GM23338 (cell line): Measurements from ENCODE around the gene PIK3R4. TPM values are rescaled to one million over a fixed set of nuclear protein-coding genes. Genes with fewer than 3 reads are reported as not detected.

Experiments
- ATAC-seq: fragments of 200-7000 bp; cut with Tn5 transposase; 3 replicates; pipeline ENCODE4 v1.9.1; 2020
- DNase-seq: peaks from one replicate; pipeline ENCODE4 v3.0.0-alpha.2; 2015; ENCODE audit warnings: low spot score
- H2AFZ ChIP-seq: fragments of 200-600 bp; sonication (generic); 2 replicates; pipeline ENCODE4 v1.8.0; 2016; ENCODE audit warnings: antibody characterized with exemption, mild to moderate bottlenecking, moderate library complexity
- H3F3A ChIP-seq: fragments of 200-600 bp; sonication (generic); replicated peaks from 2 replicates; pipeline ENCODE4 v1.8.0; 2017; ENCODE audit warnings: antibody characterized with exemption, mixed run types, low read depth
- H3K27ac ChIP-seq: fragments of 200-600 bp; sonication (generic); 2 replicates; pipeline ENCODE4 v1.6.1; 2016; ENCODE audit warnings: low read depth
- H3K27me3 ChIP-seq: fragments of 200-600 bp; sonication (generic); 2 replicates; pipeline ENCODE4 v1.8.0; 2016; ENCODE audit warnings: mild to moderate bottlenecking, mixed run types, moderate library complexity; ENCODE audit not compliant: insufficient read depth
- H3K36me3 ChIP-seq: fragments of 200-600 bp; sonication (generic); 2 replicates; pipeline ENCODE4 v1.8.0; 2016; ENCODE audit warnings: mild to moderate bottlenecking; ENCODE audit not compliant: insufficient read depth
- H3K4me1 ChIP-seq: fragments of 200-600 bp; sonication (generic); 2 replicates; pipeline ENCODE4 v1.8.0; 2016; ENCODE audit warnings: mild to moderate bottlenecking, moderate library complexity; ENCODE audit not compliant: insufficient read depth
- H3K4me2 ChIP-seq: fragments of 200-600 bp; sonication (generic); 2 replicates; pipeline ENCODE4 v1.7.1; 2017; ENCODE audit warnings: mixed run types
- H3K4me3 ChIP-seq: fragments of 200-600 bp; sonication (generic); 2 replicates; pipeline ENCODE4 v1.6.1; 2016; ENCODE audit warnings: mixed run types
- H3K79me2 ChIP-seq: fragments of 200-600 bp; sonication (generic); replicated peaks from 2 replicates; pipeline ENCODE4 v1.8.0; 2017; ENCODE audit warnings: mild to moderate bottlenecking; ENCODE audit not compliant: insufficient read depth
- H3K9me2 ChIP-seq: fragments of 200-600 bp; sonication (generic); 2 replicates; pipeline ENCODE4 v1.8.0; 2017; ENCODE audit not compliant: insufficient read depth
- H4K20me1 ChIP-seq: fragments of 200-600 bp; sonication (generic); replicated peaks from 2 replicates; pipeline ENCODE4 v1.8.0; 2017; ENCODE audit warnings: mild to moderate bottlenecking; ENCODE audit not compliant: insufficient read depth
- H3K27ac Mint-ChIP-seq: 2 replicates; pipeline ENCODE4 v1.8.0; 2020; ENCODE audit warnings: inconsistent platforms, mild to moderate bottlenecking, moderate library complexity, mixed read lengths
- H3K27me3 Mint-ChIP-seq: 3 replicates; pipeline ENCODE4 v1.8.0; 2022; ENCODE audit warnings: low read depth, mild to moderate bottlenecking, moderate library complexity, mixed read lengths, inconsistent platforms; ENCODE audit not compliant: insufficient read depth, poor library complexity
- H3K36me3 Mint-ChIP-seq: 3 replicates; pipeline ENCODE4 v1.8.0; 2021; ENCODE audit warnings: low read depth, mild to moderate bottlenecking, inconsistent platforms, moderate library complexity, mixed read lengths
- H3K4me1 Mint-ChIP-seq: 3 replicates; pipeline ENCODE4 v1.8.0; 2020; ENCODE audit warnings: mild to moderate bottlenecking, inconsistent platforms, mixed read lengths
- H3K4me3 Mint-ChIP-seq: 3 replicates; pipeline ENCODE4 v1.8.0; 2021; ENCODE audit warnings: moderate library complexity, mild to moderate bottlenecking, inconsistent platforms, mixed read lengths
- H3K9me3 Mint-ChIP-seq: 3 replicates; pipeline ENCODE4 v1.8.0; 2020; ENCODE audit warnings: moderate library complexity, mild to moderate bottlenecking, inconsistent platforms, mixed read lengths
- CREB1 ChIP-seq: fragments of 250-450 bp; sonication (Bioruptor Pico); IDR thresholded peaks from 2 replicates; pipeline ENCODE4 v1.5.0; 2020; ENCODE audit warnings: low read depth, mild to moderate bottlenecking, moderate library complexity
- ETS1 ChIP-seq: IDR thresholded peaks from 2 replicates; pipeline ENCODE4 v1.6.1; 2016; ENCODE audit warnings: antibody characterized with exemption
- EZH2 ChIP-seq: fragments of 200-600 bp; sonication (generic); IDR thresholded peaks from one replicate; pipeline ENCODE4 v1.8.0; 2017; ENCODE audit warnings: antibody characterized with exemption, mild to moderate bottlenecking, low read depth; ENCODE audit not compliant: unreplicated experiment
- EZH2phosphoT487 ChIP-seq: fragments of 200-600 bp; sonication (generic); IDR thresholded peaks from one replicate; pipeline ENCODE4 v1.8.1; 2018; ENCODE audit warnings: antibody characterized with exemption; ENCODE audit not compliant: unreplicated experiment
- JUNB ChIP-seq: IDR thresholded peaks from one replicate; pipeline ENCODE4 v1.6.1; 2016; ENCODE audit warnings: antibody characterized with exemption; ENCODE audit not compliant: unreplicated experiment
- NANOG ChIP-seq: IDR thresholded peaks from 2 replicates; pipeline ENCODE4 v1.6.1; 2016; ENCODE audit warnings: antibody characterized with exemption, borderline replicate concordance
- POLR2AphosphoS5 ChIP-seq: IDR thresholded peaks from 2 replicates; pipeline ENCODE4 v1.6.1; 2016; ENCODE audit warnings: antibody characterized with exemption, low read depth
- REST ChIP-seq: IDR thresholded peaks from one replicate; pipeline ENCODE4 v1.6.1; 2018; ENCODE audit warnings: antibody characterized with exemption; ENCODE audit not compliant: unreplicated experiment
- STAT1 ChIP-seq: IDR thresholded peaks from one replicate; pipeline ENCODE4 v1.6.1; 2016; ENCODE audit warnings: antibody characterized with exemption; ENCODE audit not compliant: unreplicated experiment
- ZNF114 ChIP-seq: fragments of 250-450 bp; sonication (Bioruptor Pico); IDR thresholded peaks from 2 replicates; pipeline ENCODE4 v1.5.0; 2020; ENCODE audit warnings: mild to moderate bottlenecking, moderate library complexity
- ZNF331 ChIP-seq: fragments of 250-450 bp; sonication (Bioruptor Pico); IDR thresholded peaks from 2 replicates; pipeline ENCODE4 v1.5.0; 2020; ENCODE audit warnings: low read depth, mild to moderate bottlenecking, moderate library complexity
- polyA plus RNA-seq: library from polyadenylated mRNA; unstranded; fragments of >200 nt; fragmentation: Nextera tagmentation; extraction: Ambion mirVana; gene quantifications from 2 replicates; pipeline ENCODE4 v1.2.1, GENCODE V29; 2016
- total RNA-seq: library from RNA; depleted of rRNA; stranded (reverse); fragments of >200 nt; shearing (Covaris generic); gene quantifications from 2 replicates; pipeline ENCODE4 v1.2.3, GENCODE V29; 2014
- TF ChIP-seq, protein P1 (sequence below), 2 experiments: fragments of 200-600 bp in 1 of 2; sonication (generic) in 1 of 2; conservative IDR thresholded peaks; 2 replicates each; pipeline versions ENCODE4 v1.5.1 to v1.6.1; 2016 to 2017; ENCODE audit warnings: antibody characterized with exemption in 2 of 2, low read depth in 2 of 2, mild to moderate bottlenecking in 2 of 2, moderate library complexity in 1 of 2
- TF ChIP-seq, protein P2 (sequence below): fragments of 250-450 bp; sonication (Bioruptor Pico); IDR thresholded peaks from 2 replicates; pipeline ENCODE4 v1.5.0; 2020; ENCODE audit warnings: mild to moderate bottlenecking, moderate library complexity

PIK3R4 gene
- total and polyA plus RNA-seq, 2 experiments from 2014 or later: 48.8 to 65.1 TPM

- no peaks in the 10 kb centered on the region; the same call in 1 of the 2 replicates for H3K36me3 ChIP-seq
- TF ChIP-seq POLR2AphosphoS5 (no peak), STAT1 (no peak), NANOG (no peak), ZNF114 (CRISPR knock-in tag) (no peak), REST (no peak), EZH2phosphoT487 (no peak), ZNF331 (CRISPR knock-in tag) (no peak), CREB1 (CRISPR knock-in tag) (no peak), ETS1 (no peak), EZH2 (no peak), JUNB (no peak)
- TF ChIP-seq, protein P1, sequence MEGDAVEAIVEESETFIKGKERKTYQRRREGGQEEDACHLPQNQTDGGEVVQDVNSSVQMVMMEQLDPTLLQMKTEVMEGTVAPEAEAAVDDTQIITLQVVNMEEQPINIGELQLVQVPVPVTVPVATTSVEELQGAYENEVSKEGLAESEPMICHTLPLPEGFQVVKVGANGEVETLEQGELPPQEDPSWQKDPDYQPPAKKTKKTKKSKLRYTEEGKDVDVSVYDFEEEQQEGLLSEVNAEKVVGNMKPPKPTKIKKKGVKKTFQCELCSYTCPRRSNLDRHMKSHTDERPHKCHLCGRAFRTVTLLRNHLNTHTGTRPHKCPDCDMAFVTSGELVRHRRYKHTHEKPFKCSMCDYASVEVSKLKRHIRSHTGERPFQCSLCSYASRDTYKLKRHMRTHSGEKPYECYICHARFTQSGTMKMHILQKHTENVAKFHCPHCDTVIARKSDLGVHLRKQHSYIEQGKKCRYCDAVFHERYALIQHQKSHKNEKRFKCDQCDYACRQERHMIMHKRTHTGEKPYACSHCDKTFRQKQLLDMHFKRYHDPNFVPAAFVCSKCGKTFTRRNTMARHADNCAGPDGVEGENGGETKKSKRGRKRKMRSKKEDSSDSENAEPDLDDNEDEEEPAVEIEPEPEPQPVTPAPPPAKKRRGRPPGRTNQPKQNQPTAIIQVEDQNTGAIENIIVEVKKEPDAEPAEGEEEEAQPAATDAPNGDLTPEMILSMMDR (conservative IDR thresholded peaks at IDR 0.05; ENCODE audit: low read depth in 2 of 2): no peak
- TF ChIP-seq, protein P2, sequence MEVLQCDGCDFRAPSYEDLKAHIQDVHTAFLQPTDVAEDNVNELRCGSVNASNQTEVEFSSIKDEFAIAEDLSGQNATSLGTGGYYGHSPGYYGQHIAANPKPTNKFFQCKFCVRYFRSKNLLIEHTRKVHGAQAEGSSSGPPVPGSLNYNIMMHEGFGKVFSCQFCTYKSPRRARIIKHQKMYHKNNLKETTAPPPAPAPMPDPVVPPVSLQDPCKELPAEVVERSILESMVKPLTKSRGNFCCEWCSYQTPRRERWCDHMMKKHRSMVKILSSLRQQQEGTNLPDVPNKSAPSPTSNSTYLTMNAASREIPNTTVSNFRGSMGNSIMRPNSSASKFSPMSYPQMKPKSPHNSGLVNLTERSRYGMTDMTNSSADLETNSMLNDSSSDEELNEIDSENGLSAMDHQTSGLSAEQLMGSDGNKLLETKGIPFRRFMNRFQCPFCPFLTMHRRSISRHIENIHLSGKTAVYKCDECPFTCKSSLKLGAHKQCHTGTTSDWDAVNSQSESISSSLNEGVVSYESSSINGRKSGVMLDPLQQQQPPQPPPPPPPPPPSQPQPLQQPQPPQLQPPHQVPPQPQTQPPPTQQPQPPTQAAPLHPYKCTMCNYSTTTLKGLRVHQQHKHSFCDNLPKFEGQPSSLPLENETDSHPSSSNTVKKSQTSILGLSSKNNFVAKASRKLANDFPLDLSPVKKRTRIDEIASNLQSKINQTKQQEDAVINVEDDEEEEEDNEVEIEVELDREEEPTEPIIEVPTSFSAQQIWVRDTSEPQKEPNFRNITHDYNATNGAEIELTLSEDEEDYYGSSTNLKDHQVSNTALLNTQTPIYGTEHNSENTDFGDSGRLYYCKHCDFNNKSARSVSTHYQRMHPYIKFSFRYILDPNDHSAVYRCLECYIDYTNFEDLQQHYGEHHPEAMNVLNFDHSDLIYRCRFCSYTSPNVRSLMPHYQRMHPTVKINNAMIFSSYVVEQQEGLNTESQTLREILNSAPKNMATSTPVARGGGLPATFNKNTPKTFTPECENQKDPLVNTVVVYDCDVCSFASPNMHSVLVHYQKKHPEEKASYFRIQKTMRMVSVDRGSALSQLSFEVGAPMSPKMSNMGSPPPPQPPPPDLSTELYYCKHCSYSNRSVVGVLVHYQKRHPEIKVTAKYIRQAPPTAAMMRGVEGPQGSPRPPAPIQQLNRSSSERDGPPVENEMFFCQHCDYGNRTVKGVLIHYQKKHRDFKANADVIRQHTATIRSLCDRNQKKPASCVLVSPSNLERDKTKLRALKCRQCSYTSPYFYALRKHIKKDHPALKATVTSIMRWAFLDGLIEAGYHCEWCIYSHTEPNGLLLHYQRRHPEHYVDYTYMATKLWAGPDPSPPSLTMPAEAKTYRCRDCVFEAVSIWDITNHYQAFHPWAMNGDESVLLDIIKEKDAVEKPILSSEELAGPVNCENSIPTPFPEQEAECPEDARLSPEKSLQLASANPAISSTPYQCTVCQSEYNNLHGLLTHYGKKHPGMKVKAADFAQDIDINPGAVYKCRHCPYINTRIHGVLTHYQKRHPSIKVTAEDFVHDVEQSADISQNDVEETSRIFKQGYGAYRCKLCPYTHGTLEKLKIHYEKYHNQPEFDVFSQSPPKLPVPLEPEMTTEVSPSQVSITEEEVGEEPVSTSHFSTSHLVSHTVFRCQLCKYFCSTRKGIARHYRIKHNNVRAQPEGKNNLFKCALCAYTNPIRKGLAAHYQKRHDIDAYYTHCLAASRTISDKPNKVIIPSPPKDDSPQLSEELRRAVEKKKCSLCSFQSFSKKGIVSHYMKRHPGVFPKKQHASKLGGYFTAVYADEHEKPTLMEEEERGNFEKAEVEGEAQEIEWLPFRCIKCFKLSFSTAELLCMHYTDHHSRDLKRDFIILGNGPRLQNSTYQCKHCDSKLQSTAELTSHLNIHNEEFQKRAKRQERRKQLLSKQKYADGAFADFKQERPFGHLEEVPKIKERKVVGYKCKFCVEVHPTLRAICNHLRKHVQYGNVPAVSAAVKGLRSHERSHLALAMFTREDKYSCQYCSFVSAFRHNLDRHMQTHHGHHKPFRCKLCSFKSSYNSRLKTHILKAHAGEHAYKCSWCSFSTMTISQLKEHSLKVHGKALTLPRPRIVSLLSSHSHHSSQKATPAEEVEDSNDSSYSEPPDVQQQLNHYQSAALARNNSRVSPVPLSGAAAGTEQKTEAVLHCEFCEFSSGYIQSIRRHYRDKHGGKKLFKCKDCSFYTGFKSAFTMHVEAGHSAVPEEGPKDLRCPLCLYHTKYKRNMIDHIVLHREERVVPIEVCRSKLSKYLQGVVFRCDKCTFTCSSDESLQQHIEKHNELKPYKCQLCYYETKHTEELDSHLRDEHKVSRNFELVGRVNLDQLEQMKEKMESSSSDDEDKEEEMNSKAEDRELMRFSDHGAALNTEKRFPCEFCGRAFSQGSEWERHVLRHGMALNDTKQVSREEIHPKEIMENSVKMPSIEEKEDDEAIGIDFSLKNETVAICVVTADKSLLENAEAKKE: no peak
These were observed 37.0 kb downstream of the PIK3R4 start for GRCh38 chr3:130709671-130710070.

More at GRCh38 chr3:130709671-130710070, 37.0 kb downstream of the PIK3R4 start:
- ATAC-seq (no peak), DNase-seq (no peak)
- H3K27ac ChIP-seq: no peak overlapping the region
- no peak overlapping the region for H3K4me3 Mint-ChIP-seq
- H3K79me2 ChIP-seq: no peaks in the 10 kb centered on the region
- no peaks in the 10 kb centered on the region for H3K4me1 Mint-ChIP-seq
- no peaks in the 10 kb centered on the region for H3F3A ChIP-seq
- no peaks in the 10 kb centered on the region for H3K27me3 ChIP-seq
- H3K4me2 ChIP-seq: no peak overlapping the region
- no peaks in the 10 kb centered on the region for H3K4me1 ChIP-seq
- no peaks in the 10 kb centered on the region for H3K9me3 Mint-ChIP-seq
- no peaks in the 10 kb centered on the region for H3K9me2 ChIP-seq
- no peaks in the 10 kb centered on the region for H4K20me1 ChIP-seq
- H3K27me3 Mint-ChIP-seq: no peaks in the 10 kb centered on the region
- H3K27ac Mint-ChIP-seq: no peak overlapping the region; the same call in 1 of the 2 replicates
- no peak overlapping the region for H3K4me3 ChIP-seq
- no peak overlapping the region for H2AFZ ChIP-seq
- H3K36me3 Mint-ChIP-seq: peaks cover 15% of the 10 kb centered on the region
